Activated CD8-positive, alpha-beta memory T cell treated with anti-CD3 and anti-CD28 coated beads for 36 hours (primary cell): ENCODE measurements around the gene LIN9. TPM values are rescaled to one million over a fixed set of nuclear protein-coding genes. Genes with fewer than 3 reads are reported as not detected.
"Not testable (repeated sequence)": the region's sequence is repeated elsewhere in the genome, so short reads cannot be mapped to it uniquely, and the experiment has no call there.

ENCODE experiments used
- CTCF ChIA-PET: fragments of 350-600 bp; sonication (Branson Sonifier 250); formaldehyde crosslinking; loops from one replicate; lab custom pipeline; 2021; ENCODE audit warnings: antibody characterized with exemption; lab: Charles Lee
- POLR2A ChIA-PET: fragments of 350-600 bp; sonication (Branson Sonifier 250); formaldehyde crosslinking; loops from one replicate; lab custom pipeline; 2021; ENCODE audit warnings: antibody characterized with exemption; lab: Charles Lee
- total RNA-seq, 2 experiments: library from RNA; stranded (reverse); gene quantifications; one replicate each; pipeline ENCODE4 v1.2.3, GENCODE V29; 2021

The LIN9 gene
- total RNA-seq, 2 experiments from 2014 or later = 8.2 to 10.2 TPM

DNA sequence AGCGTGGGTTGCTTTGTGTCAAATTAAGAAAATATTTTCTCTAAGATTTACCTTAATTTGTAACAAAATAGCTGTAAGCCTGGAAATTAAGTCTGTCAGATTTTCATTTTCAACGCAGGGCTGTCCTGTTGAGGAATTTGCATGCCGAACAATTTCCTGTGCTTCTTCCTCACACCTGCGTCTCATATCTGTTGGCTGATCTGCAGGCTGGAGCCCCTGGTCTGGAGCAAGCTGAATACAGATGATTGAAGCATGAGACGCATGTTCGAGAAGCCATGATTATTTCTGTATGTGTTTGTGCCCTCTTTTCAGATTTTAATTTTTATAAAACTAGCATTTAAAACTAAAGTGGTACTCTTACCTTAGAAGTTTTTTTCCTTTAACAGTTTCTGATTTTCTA is 75.7 kb downstream of the LIN9 start:
- ChIA-PET POLR2A (no interaction called here), CTCF (no interaction called here)

DNA sequence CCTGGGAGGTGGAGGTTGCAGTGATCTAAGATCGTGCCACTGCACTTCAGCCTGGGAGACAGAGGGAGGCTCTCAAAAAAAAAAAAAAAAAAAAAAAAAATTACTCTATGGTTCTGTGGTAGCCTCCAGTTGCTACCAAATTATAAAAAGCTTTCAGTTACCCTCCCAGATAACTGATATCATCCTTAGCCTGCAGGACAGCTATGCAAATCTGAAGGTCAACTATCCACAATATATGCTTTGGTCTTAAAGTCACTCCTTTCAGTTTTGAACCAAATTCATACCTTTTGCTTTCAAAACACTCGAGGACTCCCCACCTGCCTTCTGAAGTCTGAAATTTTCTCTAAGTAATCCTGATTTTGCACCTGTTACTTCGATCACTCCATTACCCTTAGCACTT is 82.4 kb downstream of the LIN9 start:
- POLR2A ChIA-PET = interaction anchor here (0.6 to 0.7 kb wide), 3 partner anchors 42 to 170 kb away, joined by 3 to 6 read pairs (median 4); no protein-coding TSS in a partner anchor

DNA sequence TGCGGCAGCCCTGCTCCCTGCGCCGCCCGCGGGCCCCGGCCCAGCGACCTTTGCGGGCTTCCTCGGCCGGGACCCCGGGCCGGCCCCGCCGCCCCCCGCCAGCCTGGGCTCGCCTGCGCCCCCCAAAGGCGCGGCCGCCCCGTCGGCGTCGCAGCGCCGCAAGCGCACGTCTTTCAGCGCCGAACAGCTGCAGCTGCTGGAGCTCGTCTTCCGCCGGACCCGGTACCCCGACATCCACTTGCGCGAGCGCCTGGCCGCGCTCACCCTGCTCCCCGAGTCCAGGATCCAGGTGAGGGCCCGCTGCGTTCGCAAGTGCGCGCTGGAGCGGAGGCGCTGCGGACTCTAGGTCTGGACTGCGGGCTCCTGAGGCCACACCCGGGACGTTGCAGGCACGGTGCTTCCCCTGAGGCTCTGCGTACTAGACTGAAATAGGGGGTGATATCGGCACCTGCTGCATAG is 85.1 kb downstream of the LIN9 start:
- ChIA-PET CTCF (interaction anchor here (0.6 kb wide), 1 partner anchor 109 kb away, joined by 3 read pairs; no protein-coding TSS in a partner anchor), POLR2A (no interaction called here)

More for the DNA sequence above, 82.4 kb downstream of the LIN9 start:
- CTCF ChIA-PET = interaction anchor here (0.6 kb wide), 1 partner anchor 531 kb away, joined by 4 read pairs; no protein-coding TSS in a partner anchor

DNA sequence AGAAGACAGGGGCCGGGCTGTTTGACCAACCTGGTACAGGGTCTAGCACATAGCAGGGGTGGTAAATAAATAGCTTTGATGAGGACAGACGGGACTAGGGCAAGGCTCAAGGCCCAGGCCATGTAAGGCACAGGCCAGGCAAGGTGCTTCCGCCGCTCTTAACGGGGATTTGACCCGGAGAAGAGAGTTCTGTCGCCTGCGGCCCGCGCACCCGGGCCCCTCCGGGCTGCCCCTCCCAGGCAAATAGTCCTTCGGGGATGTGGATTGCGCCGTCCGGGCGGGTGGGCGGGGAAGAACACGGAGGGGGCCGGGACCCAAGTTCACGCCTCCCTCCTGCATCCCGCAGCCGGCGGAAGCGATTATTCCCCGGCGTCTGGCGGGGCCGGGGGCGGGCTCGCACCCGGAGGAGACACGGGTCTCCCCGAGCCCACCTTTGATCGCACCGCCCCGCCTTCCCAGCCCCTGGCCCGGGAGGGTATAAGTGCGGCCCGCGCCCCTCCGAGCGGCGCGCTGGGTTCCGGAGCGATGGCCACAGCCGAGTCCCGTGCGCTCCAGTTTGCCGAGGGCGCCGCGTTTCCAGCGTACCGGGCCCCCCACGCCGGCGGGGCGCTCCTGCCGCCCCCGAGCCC is 85.7 kb downstream of the LIN9 start, which contains the start of gene MIXL1:
Gene MIXL1 (plus strand): TSS at position 508 of the 629 bp plus-strand sequence. CDS start 18 bp downstream, at position 526.
- POLR2A ChIA-PET = no interaction called here
- CTCF ChIA-PET = no interaction called here

DNA sequence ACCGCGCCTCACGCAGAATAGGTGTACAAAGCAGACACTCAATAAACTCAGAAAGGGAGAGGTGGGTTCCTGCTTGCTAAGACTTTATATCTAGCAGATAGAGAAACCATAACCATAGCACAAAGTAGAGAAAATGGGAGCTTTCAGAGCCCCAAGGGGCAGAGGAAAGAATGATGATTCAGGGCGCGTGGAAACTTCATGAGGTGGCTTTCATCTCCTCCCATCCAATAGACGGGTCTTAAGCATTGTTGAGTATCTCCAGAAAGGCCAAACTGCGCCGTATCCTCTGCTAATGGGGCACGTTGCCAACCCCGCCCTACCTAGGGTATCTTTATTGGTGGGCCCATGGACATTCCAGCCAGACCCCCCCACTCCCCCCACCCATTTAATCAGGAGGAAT is 86.3 kb downstream of the LIN9 start:
- ChIA-PET CTCF (no interaction called here), POLR2A (no interaction called here)

DNA sequence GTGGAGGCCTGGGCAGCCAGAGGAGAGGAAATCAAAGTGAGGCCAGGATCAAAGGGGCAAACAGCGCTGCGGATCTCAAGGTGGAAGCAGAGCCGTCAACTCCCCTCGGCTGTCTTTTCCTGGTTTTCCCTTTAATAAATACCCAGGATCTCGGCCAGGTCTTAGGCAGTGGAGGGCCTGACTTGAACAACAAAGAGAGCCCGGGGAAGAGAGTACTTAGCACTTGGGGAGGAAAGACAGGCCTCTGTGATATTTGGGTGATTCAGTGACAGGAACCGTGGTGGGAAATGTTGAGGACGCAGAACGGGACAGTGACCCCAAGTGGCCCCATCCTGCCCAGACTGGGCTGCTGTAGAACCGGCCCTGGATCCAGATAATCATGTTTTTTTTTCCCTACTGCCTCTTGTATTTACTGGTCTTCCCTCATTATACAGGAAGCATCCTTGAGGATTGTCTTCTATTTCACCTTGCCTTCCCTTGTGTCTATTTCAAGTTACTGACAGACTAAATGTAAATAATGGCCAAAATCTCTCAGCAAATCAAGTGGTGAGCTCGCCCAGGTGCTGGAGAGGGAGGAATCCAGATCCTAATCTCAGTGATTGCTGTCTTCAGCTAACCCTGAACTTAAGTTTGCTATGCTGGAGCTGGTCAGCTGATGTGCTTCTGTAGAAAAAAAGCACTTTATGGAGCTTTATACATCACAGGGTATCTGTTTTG is 88.3 kb downstream of the LIN9 start:
- ChIA-PET POLR2A (no interaction called here), CTCF (interaction anchor here (1.0 kb wide), 1 partner anchor 10 kb away, joined by 3 read pairs; no protein-coding TSS in a partner anchor)

DNA sequence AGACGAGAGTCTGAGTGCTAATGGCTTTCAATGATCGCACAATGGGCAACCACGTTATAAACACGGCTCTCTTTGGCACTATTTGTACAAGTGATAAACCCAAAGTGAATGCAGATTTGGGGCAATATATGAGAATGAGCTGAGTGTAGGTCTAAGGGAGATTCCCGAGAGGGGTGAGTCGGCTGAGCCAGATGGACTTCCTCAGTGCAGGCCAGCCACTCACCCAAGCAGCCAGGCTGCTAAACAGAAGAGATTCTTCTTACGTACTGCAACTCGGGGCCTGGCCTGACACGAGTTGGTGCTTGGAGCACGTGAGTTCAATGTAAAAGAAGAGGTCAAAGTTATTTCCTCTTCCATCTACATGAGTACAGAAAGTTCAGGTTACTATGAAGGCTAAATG is 91.7 kb downstream of the LIN9 start:
- ChIA-PET CTCF (interaction anchor here (0.5 kb wide), 1 partner anchor 383 kb away, joined by 3 read pairs; no protein-coding TSS in a partner anchor), POLR2A (no interaction called here)

DNA sequence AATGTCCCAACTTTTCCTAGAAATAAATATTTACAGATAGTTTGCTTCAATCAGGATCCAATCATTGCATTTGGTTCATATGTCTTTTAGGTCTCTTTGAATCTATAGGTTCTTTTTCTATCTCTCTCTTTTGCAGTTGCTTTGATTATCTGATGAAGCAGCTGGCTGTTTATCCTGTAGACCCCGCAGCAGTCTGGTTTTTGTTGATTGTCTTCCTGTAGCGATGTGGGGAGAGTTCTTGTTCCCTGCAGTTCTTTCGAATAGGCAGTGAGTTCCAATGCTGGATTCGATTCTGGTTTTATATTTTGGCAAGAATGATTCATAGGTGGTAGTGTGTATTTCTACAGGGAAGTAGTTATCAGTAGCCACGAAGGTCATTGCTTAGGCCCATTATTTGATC is 92.9 kb downstream of the LIN9 start:
- ChIA-PET CTCF (no interaction called here), POLR2A (no interaction called here)

DNA sequence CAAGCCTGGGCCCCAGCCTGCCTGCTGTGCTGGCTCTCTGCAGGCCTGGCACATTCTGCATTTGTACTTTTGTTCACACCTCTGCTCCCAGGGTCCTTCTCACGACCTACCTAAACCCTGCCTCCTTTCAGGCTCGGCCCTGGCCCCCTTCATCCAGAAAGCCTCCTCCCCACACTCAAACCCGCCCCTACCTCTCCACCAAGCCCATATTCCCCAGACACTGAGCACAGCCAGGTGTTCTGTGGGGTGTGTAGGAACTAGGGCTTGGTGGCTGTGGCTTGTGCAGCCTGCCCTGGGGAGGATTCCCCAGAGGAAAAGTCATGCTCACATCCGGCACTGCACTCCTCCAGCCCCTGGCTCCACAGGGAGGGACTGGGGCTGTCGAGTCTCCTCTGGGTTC is 93.7 kb downstream of the LIN9 start:
- POLR2A ChIA-PET = no interaction called here
- CTCF ChIA-PET = no interaction called here

DNA sequence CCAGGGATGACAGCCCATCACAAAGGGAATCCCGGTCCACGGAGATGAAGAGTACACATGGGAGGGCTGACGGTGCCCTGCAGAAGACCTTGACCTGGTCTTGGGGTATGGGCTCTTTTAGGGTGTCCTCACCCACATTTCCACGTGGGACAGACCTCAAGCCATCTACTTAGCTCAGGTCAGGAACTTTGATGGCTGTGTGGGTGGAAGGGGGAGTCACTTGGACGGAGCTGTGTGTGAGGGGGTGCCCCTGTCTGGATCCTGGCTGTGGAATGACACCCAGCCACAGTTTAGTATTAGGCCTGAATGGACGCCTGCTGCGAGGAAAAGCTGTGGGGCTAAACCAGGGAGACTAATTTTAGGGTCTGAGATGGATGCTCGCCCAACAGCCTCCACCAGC is 96.4 kb downstream of the LIN9 start:
- POLR2A ChIA-PET = no interaction called here
- CTCF ChIA-PET = no interaction called here

DNA sequence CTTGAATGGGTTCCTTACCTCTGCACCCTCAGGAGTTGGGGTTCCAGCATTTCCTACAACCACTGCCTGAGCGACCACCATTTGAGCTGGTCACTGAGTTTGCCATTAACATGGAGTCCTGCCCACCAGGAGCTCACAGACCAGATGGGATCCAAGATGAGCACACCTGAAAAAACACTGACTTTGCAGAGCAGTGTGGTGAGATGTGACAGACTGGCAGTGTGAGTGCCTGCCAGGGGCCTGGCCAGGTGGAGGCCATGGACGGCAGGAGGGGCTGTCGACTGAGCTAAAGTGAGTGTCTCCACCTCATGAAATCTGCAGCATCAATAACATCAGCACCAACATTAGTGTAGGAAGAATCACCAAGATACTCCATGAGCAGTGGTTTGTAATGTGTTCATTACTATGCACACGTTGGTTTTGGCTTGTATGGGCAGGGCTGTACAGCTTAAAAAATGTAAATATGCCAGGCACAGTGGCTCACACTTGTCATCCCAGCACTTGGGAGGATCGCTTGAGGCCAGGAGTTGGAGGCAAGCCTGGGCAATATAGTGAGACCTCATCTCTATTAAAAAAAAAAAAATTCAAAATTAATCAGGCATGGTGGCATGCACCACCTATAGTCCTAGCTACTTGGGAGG is 97.7 kb downstream of the LIN9 start:
- CTCF ChIA-PET = interaction anchor here (0.9 kb wide), 1 partner anchor 10 kb away, joined by 3 read pairs; no protein-coding TSS in a partner anchor

DNA sequence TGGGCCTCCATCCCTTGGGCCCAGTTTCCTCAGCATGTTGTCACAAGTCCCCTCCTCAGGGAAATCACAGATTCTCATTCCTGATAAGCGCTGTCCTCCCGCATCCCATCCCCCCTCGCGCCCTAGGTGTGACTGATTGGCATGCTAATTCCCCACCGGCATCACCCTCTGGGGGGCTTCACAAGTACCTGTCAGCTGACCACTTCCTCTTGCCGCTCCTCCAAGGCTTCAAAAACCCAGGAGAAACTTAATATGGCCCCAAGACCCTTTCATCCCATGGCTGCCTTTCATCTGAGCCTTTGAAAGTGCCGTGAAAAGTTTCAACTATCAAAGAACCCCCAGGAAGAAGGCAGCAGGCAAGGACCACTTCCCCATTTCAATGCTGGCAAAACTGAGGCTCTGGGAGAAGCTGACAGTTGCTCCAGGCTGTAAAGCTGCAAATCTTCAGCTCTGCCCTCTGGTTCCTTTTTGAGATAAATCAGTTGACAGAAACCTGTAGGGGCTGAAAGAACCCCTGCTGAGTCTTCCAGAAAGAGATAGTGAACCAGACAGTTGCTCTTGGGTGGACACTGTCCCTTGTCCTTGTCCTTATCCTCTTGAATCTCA is 98.3 kb downstream of the LIN9 start:
- ChIA-PET POLR2A (no interaction called here), CTCF (interaction anchor here (0.9 kb wide), 1 partner anchor 10 kb away, joined by 3 read pairs; no protein-coding TSS in a partner anchor)

More for the DNA sequence above, 97.7 kb downstream of the LIN9 start:
- POLR2A ChIA-PET = no interaction called here

DNA sequence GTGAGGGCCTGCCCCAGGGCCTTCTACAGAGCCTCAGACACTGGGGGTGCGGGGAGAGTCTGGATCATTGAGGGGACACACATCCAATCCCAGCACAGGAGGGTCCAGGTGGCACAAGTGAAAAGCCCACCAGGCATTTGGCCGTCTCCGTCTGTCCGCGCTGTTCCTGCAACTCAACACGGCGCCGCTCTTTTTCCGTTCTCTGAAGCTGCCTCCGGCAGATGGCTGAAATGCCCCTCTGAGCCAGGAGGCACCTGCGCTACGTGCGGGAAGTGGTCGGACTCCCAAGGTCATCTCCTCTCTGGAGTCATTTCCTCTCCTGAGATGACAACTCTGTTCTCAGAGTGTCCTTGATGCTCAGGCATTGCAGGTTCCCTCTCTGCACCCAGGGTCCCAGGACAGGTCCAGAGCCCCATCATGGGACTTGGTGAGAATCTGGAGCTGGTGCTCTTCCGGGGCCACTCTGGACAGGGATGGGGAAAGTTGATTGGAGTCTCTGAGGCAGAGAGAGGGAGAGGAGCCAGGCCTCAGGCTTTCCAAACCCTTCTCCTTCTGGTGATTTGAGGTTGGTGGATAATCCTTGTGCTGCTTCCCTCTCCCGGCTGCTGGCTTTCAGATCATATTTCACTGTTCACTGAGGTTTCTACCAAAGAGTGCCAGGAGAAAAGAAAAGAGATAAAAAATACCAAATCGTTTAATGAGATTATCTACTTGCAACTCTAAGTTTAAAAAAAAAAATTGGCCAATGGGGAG is 99.5 kb downstream of the LIN9 start:
- CTCF ChIA-PET = no interaction called here
- POLR2A ChIA-PET = no interaction called here

DNA sequence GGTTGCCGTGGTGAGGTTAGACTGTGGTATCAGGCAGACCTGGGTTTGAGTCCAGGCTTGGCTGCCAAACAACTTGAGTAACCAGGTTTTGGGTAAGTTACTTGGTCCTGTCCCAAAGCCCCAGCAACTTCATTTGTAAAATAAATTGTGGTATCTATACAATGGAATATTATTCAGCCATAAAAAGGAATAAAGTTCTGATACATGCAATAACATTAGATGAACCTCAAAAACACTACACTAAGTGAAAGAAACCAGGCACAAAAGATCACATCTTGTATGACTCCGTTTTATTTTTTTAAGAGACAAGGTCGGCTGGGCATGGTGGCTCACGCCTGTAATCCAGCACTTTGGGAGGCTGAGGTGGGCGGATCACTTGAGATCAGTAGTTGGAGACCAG is 101.9 kb downstream of the LIN9 start:
- ChIA-PET CTCF (no interaction called here), POLR2A (no interaction called here)

DNA sequence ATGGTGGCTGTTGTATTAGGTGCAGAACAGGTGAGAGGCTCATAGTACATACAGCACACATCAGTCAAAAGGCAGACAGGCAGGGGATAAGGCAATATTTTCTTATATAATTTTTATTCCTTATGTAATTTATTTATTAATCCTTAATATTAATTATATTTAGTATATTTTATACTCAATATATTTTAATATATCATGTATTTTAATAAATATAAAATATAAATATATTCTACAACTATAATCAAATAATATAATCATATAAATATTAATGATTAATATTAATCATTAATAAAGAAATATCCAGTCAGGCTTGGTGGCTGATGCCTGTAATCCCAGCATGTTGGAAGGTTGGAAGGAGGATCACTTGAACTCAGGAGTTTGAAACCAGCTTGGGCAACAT is 104.8 kb downstream of the LIN9 start:
- POLR2A ChIA-PET = no interaction called here
- CTCF ChIA-PET = no interaction called here

DNA sequence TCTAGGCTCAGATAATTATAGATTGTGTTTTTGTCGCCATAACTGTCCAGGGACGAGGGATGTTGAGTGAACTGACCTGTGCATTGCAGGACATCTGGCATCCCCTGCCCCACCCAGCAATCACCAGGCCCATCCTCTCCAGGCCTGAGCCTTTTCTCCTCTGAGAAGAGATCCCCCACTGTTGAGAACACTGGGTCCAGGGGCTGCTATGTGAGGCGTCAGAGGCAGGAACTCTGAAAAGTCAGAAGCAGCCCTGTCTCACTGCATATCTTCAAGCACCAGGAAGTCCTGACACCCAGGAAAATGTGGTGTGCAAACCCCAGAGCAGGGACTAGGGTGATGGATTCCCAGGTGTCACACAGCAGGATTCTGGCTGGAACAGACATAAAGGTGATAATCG is 105.3 kb downstream of the LIN9 start:
- POLR2A ChIA-PET = no interaction called here
- CTCF ChIA-PET = no interaction called here

DNA sequence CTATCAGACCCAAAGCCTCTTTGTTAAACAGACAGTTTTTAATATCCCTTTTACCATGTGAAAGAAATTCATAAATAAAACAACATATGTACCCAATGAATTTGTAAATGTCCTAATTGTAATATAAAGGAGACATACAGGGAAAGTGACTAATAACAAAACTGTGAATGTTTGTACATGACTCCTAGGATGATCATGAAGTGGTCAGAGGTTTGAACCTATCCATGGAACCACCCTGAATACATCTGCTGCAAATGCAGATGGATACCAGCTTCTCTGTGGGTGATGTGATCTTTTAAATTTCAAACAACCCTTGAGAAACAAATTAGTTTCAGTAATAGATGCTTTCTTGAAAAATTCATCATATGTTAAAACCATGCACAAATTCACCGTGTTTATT is 105.7 kb downstream of the LIN9 start:
- POLR2A ChIA-PET = no interaction called here

DNA sequence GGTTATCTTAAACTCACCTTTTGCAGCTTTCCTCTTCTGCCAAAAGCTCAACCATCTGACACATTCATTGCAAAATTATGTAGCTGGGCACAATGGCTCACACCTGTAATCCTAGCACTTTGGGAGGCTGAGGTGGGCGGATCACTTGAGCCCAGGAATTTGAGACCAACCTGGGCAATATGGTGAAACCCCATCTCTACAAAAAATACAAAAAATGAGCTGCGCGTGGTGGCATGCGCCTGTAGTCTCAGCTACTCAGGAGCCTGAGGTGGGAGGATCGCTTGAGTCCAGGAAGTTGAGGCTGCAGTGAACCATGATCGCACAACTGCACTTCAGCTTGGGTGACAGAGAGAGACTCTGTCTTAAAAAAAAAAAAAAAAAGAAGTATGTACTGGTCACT is 106.3 kb downstream of the LIN9 start:
- CTCF ChIA-PET = interaction anchor here (2.8 kb wide), 1 partner anchor 77 kb away, joined by 13 read pairs; no protein-coding TSS in a partner anchor

More for the DNA sequence above, 105.7 kb downstream of the LIN9 start:
- CTCF ChIA-PET = interaction anchor here (2.8 kb wide), 1 partner anchor 78 kb away, joined by 13 read pairs; no protein-coding TSS in a partner anchor

More for the DNA sequence above, 106.3 kb downstream of the LIN9 start:
- POLR2A ChIA-PET = not testable (repeated sequence)
